ENCODE results near the gene TXNDC11.
A peak's percentile ranks its signal among the peaks of the same experiment; 100 is the strongest.

TXNDC11 gene

DNA sequence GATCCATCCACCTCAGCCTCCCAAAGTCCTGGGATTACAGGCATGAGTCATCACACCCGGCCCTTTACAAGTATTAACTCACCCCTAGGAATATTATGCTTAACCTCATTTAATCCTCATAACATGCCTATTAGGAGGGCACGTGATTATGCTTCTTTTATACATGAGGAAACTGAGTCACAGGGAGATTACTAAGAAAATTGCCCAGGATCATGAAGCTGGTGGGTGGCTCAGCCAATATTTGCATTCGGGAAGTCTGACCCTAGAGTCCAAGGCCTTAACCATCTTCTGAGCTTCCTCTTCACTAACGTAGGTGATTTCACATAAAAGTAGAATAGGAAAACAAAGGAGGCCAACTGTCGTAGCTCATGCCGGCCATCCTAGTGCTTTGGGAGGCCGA is 93.4 kb downstream of the TXNDC11 start:
- DNase-seq, result no peak

DNA sequence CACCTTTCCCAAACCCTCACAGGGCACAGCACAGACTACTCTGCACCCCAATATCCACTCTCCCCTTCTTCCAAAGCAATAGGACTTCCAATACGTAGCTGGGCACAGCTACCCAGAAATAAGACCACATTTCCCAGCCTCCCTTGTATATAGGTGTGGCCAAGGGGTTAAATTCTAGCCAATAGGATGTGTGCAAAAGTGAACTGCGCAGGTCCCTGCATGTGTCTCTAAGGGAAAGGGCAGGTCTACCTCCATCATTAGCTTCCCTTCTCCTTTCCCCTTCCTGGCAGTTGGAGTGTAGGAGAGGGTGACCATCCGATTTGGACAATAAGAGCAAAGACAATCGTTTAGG is 99.9 kb downstream of the TXNDC11 start:
- no peak for DNase-seq

DNA sequence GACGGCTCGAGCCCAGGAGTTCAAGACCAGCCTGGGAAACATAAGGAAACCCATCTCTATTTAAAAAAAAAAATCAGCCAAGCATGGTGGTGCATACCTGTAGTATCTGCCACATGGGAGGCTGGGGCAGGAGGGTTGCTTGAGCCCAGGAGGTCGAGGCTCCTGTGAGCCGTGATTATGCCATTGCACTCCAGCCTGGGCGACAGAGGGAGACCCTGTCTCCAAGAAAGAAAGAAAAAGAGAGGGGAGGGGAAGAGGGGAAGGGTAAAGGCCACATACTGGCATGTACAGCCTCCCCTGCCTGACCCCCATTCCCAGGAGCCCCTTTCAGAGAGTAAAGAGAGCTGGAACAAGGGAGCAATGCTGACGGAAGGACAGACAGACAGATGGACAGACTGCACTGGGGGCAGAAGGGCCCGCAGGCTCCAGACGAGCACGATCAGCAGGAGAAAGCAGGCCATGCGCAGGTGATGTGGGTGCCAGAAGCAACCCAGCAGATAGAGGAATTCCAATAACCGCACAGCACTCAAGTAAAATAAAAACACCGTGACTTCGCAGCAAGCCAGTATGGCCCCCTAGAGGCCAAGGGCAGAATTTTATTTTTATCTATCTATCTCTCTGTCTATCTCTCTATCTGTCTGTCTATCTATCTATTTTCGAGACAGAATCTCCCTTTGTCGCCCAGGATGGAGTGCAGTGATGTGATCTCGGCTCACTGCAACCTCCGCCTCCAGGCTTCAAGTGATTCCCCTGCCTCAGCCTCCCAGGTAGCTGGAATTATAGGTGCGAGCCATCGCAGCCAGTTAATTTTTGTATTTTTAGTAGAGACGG is 101.5 kb downstream of the TXNDC11 start:
- DNase-seq, result peak; percentile 79

DNA sequence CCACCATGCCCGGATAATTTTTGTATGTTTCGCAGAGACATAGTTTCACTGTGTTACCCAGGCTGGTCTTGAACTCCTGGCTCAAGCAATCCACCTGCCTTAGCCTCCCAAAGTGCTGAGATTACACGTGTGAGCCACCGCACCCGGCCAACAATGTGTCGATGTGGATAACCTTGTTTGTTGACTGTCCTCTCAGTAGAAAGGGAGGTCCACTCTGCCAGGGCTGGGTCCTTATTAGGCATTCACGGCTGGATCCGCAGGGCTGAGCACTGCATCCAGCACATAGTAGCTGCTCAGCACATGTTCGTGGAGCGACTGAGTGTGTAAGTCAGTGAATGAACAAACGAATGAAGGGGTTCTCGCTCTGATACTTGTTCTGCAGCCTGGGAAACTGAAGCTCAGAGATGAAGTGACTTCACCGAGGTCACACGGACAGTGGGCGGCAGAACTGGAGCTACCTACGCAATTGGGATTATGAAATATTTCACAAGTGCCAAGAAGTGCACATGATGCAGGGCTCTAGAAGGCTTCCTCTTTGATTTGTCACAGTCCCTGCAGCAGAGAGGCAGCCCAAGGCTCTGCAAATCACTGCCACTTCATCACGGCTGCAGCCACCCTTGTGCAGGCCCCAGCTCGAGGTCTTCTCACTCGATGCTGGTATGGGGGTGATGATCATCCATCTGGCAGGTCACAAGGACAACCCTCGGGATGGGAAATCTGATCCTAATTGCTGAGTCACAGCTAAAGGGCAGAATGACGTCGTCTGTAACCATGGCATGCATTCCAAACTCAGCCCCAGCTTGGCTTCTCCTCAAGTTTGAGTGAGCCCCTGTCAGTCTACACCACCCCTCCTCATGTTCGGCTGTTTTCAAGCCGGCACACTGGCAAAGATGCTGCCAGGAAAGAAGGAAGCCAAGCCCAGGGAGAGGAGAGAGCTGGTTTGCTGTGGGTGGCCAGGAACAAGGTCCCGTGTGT is 102.4 kb downstream of the TXNDC11 start:
- DNase-seq, result peak; percentile 99

DNA sequence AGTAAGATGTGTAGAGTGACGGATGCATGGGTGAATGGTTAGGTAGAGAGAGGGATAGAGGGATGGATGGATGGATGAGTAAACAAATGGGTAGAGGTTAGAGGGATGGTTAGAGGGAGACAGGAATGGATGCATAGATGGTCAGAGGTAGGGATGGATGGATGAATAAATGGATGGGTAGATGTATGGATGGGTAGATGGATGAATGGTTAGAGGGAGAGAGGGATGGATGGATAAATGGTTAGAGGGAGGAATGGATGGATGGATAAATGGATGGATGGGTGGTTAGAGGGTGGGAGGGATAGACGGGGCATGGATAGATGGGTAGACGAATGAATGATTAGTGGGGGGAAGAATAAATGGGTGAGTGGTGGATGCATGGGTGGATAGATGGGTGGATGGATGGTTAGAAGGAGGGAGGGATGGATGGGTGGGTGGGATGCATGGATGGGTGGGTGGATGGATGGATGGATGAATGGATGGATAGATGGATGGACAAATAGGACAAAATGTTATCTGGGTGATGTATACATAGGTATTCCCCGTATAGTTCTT is 103.6 kb downstream of the TXNDC11 start:
- DNase-seq, result no peak

DNA sequence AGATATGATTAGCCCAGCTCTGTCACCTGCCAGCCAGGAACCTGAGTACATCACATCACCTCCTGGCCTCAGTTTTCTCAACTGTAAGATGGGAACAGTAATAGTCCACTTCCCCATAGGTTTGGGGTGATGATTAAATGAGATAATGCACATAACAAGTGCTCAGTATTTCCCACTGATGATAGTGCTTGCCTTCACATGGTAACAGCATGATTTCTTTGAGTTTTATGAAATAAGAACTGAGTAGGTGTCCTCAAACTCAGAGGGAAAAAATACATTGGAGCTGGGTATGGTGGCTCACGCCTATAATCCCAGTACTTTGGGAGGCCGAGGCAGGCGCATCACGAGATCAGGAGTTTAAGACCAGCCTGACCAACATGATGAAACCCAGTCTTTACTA is 104.5 kb downstream of the TXNDC11 start:
- DNase-seq, result no peak

DNA sequence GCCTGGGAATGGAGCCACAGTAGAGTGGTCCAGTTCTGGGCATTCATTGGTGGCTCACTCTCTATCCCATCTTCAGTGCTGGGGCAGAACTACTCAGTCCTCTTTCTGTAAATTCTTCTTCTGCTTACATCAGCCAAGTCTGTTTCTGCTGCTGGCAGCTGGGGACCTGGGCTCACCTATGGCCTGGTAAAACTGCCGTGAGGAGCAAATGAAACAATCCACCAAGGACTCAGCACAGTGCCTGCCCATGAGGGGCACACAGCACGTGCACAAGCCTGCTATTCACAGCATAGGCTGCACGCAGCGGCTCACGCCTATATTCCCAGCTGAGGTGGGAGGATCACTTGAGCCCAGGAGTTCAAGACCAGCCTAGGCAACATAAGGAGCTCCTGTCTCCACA is 105.3 kb downstream of the TXNDC11 start:
- no peak for DNase-seq

DNA sequence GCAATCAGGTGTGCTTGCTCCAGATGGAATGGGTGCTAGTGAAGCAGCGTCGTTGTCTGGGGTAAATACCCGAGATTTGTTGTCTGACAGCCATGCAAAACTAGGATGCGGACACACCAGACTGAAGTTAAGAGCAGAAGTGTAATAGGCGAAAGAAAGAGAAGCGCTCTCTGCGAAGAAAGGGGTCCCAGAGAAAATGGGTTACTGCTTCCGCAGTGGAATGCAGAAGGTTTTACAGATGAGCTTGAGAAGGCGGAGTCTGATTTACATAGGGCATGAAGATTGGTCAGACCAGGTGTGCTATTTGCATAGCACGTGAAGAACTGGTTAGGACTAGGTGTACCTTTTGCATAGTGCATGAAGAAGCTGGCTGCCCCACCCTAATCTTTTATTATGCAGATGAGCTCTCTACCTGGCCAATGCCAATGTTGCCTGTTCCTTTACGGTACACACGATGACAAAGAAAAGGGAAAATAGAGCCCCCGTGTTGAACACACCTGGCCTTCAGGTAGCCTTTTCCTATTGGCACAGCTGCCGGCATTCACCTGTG is 106.4 kb downstream of the TXNDC11 start:
- peak; percentile 95 for DNase-seq

DNA sequence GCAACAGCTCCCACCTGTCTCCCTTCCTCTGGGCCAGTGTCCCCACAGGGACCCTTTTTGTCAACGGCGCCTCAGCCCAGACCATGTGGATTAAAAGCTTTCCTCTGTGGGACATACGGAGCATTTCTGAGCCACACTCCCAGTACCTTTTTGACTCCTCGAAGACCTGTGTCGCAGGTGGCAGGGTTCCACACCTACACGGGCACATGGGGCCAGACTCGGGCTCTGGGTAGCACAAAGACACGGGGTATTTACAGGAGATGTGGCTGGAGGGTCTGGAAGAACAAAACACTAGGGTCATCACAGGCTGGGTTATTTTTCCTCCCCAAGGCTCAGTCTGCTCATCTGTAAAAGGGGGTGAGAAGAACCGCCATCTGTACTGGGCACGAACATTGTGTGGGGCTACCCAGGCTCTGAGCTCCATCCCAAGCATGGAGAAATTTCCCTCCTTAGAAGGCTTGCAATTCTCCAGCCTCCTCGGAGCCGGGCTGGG is 106.9 kb downstream of the TXNDC11 start:
- DNase-seq, result no peak

DNA sequence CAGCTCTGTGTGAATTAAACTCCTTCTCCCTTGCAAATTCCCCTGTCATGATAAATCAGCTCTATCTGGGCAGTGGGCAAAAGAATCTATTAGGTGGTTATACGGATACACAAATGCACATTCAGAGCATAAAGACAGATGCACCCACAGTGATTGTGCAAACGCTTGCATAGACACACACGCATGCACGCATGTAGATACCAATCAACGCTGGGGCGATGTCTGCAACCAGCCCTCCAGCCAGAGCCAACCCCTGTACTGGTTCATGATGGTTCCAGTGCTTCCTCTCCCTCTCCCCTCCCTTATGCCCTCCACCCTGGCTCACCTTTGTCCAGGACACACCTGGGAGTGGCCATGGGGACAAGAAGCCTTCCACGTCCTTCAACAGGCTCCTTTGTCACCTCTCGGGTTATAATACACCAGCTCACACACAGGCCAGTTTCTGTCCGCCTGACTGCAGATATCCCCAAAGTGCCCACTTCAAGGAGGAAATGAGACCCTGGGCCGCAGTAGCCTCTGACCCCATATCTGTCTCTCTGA is 107.5 kb downstream of the TXNDC11 start:
- DNase-seq, result no peak

DNA sequence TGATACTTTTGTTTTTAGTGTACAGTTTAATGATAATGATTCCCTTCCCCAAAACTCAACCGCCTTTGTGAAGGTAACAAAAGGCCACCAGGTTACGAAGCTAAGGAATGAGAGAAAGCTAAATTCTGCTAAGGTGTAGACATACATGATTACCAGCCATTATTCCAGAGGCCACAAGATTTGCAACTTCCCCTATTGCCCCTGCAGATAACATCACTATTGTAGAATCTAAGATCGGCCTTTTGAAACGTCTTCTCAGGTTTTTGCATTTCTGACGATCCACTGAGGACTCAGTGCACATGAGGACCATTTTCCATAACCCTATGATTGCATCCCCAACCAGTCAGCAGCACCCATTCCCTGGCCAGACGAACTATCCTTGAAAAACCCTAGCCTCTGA is 108.3 kb downstream of the TXNDC11 start:
- DNase-seq, result no peak

DNA sequence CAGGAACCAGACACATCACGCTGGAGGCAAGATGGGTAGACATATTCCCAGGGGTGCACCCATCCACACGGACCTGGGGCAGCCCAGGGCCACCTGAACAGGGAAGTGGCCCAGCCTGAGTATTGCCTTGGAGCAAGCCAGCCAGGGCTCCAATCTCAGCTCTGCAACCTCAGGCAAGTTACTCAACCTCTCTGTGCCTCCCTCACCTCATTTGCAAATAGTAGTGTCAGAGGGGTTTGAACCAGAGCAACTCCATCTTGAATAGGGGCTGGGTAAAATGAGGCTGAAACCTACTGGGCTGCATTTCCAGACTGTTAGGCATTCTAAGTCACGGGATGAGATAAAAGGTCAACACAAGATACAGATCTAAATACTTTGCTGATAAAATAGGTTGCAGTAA is 109.5 kb downstream of the TXNDC11 start:
- no peak for DNase-seq

DNA sequence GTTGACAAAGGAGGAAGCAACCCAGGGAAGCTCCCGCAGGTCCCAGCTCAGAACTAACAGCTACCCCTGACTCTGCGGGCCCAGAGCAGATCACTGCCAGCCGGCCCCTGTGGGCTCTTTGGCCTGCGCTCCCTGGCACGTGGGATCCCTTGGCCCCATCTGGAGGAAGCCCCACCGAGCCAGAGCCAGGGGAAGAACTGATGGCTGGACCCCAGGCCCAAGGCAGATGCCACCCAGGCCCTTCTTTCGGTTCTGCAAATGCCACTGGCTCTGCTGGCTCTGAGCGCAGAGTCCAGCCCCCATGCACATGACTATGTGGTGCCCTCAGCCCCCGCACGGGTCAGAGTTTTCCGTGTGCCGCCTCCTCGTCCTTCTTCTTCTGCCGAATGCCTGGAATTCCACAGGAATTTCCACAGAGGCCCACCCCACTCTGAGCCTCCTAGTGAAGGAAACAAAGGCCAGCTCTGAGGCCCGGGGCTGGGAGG is 110.2 kb downstream of the TXNDC11 start:
- no peak for DNase-seq

DNA sequence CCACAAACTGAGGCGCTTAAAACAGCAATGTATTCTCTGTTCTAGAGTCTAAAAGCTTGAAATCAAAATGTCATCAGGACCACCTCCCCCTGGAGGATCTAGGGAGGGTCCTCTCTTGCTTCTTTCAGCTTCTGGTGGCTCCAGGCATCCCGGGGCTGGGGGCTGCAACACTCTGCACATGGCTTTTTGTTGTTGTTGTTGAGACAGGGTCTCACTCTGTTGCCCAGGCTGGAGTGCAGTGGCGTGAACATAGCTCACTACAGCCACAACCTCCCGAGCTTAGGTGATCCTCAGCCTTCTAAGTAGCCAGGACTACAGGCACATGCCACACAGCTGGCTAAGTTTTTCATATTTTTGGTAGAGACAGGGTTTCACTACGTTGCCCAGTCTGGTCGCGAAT is 111.4 kb downstream of the TXNDC11 start:
- no peak for DNase-seq

DNA sequence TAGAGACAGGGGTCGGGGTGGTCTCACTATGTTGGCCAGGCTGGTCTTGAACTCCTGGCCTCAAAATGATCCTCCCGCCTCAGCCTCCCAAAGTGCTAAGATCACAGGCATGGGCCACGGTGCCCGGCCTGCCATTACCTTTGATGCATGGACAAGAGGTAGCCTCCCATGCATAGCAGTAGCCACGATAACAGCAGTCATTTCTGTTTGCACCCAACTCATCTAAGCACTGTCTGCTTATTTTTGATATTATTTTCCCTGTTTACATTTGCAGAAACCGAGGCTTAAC is 111.9 kb downstream of the TXNDC11 start:
- no peak for DNase-seq

DNA sequence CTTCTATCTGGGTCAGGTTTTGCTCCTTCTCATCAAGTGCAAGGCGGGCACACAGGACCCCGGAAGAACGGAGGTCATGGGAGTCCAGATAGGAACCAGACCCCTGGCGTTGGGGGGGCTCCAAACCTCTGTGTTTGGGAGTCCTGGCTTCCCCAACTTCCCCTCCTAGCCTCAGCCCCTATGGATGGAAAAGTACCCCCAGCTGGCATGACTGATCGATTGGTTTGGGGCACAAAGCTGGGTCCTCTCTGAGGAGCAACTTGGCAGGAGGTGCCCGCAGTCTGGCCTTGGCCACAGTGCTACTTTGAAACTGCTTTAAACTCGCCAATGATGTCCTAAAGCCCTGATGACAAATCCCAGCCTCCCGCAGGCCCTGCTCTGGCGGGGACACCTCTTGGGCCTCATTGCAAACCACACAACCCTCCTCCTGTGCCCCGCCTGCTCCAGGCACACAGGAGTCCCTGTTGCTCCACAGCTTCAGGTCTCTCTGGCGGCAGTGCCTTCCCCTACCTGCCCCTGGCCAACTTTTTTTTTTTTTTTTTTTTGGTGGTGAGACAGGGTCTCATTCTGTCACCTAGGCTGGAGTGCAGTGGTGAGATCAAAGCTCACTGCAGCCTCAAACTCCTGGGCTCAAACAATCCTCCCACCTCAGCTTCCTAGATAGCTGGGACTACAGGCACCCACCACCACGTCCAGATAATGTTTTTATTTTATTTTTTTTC is 112.5 kb downstream of the TXNDC11 start:
- DNase-seq, result no peak

Data from NCI-H2171 treated with DMSO at 0.1 percent for 48 hours (cell line).